HG02852 (cell line): ENCODE measurements around the gene TDRD9.
"Not testable (repeated sequence)": the region's sequence is repeated elsewhere in the genome, so short reads cannot be mapped to it uniquely, and the experiment has no call there.

Experiments
- ATAC-seq: cut with Tn5 transposase; IDR thresholded peaks from one replicate; pipeline ENCODE4 v1.9.1; 2021; ENCODE audit warnings: mild to moderate bottlenecking, moderate library complexity; ENCODE audit not compliant: unreplicated experiment

TDRD9 gene

GRCh38 chr14:103928011-103928890, at the start of gene TDRD9:
Gene TDRD9, plus strand, starts transcription at chr14:103928456. Its CDS starts 54 bp downstream, at chr14:103928510.
- no peak for ATAC-seq

GRCh38 chr14:103879118-103879569, 49.1 kb upstream of the TDRD9 start:
- ATAC-seq, result no peak

- no peak for ATAC-seq
These were observed 48.5 kb upstream of the TDRD9 start for GRCh38 chr14:103879570-103880347.

GRCh38 chr14:103880348-103881267, 47.6 kb upstream of the TDRD9 start:
- no peak for ATAC-seq

- no peak for ATAC-seq
These were observed 46.7 kb upstream of the TDRD9 start for GRCh38 chr14:103881268-103882201.

- ATAC-seq, result no peak
These were observed 45.6 kb upstream of the TDRD9 start for GRCh38 chr14:103882503-103883262.

GRCh38 chr14:103883263-103883523, 45.1 kb upstream of the TDRD9 start:
- no peak for ATAC-seq

GRCh38 chr14:103884854-103885253, 43.4 kb upstream of the TDRD9 start:
- no peak for ATAC-seq

- ATAC-seq, result no peak
These were observed 42.7 kb upstream of the TDRD9 start for GRCh38 chr14:103885509-103885932.

GRCh38 chr14:103886304-103887169, 41.7 kb upstream of the TDRD9 start:
- ATAC-seq, result no peak

- ATAC-seq, result no peak
These were observed 41.1 kb upstream of the TDRD9 start for GRCh38 chr14:103887170-103887501.

GRCh38 chr14:103887557-103888115, 40.6 kb upstream of the TDRD9 start:
- no peak for ATAC-seq

GRCh38 chr14:103889002-103889312, 39.3 kb upstream of the TDRD9 start:
- not testable (repeated sequence) for ATAC-seq

- ATAC-seq, result no peak
These were observed 38.8 kb upstream of the TDRD9 start for GRCh38 chr14:103889313-103890051.

GRCh38 chr14:103890052-103890371, 38.2 kb upstream of the TDRD9 start:
- no peak for ATAC-seq

GRCh38 chr14:103890821-103891666, 37.2 kb upstream of the TDRD9 start:
- ATAC-seq, result no peak
